Islet of Langerhans (tissue), 1 donor: ENCODE measurements around the gene KARS1.
"Not testable (repeated sequence)": the region's sequence is repeated elsewhere in the genome, so short reads cannot be mapped to it uniquely, and the experiment has no call there.

Experiments
- FAIRE-seq: peaks from one replicate; lab custom pipeline; 2011; peaks lifted over from hg19 to GRCh38; lab: Jason Lieb, UNC

The KARS1 gene

GRCh38 chr16:75624921-75625334 is 22.5 kb downstream of the KARS1 start:
- no peak for FAIRE-seq

GRCh38 chr16:75622761-75623605 is 24.5 kb downstream of the KARS1 start, which contains the start of gene ADAT1:
Gene ADAT1, minus strand, starts transcription at chr16:75623281. Its CDS starts 2,482 bp downstream, at chr16:75620799.
- no peak for FAIRE-seq

GRCh38 chr16:75621170-75621477 is 26.3 kb downstream of the KARS1 start:
- FAIRE-seq = no peak

GRCh38 chr16:75620326-75621169 is 26.9 kb downstream of the KARS1 start:
- FAIRE-seq = no peak

GRCh38 chr16:75618780-75619179 is 28.7 kb downstream of the KARS1 start:
- FAIRE-seq = no peak

GRCh38 chr16:75617121-75617520 is 30.3 kb downstream of the KARS1 start:
- no peak for FAIRE-seq

GRCh38 chr16:75616521-75617010 is 30.9 kb downstream of the KARS1 start:
- FAIRE-seq = no peak

- FAIRE-seq = no peak
These were observed 31.8 kb downstream of the KARS1 start for GRCh38 chr16:75615619-75616018.

GRCh38 chr16:75614066-75614897 is 33.2 kb downstream of the KARS1 start:
- FAIRE-seq = no peak

GRCh38 chr16:75606507-75606906 is 41.0 kb downstream of the KARS1 start:
- no peak for FAIRE-seq

GRCh38 chr16:75603241-75603640 is 44.2 kb downstream of the KARS1 start:
- FAIRE-seq = no peak

- FAIRE-seq = no peak
These were observed 47.8 kb downstream of the KARS1 start for GRCh38 chr16:75599452-75600277.

GRCh38 chr16:75593825-75594820 is 53.3 kb downstream of the KARS1 start:
- no peak for FAIRE-seq

GRCh38 chr16:75593308-75593707 is 54.2 kb downstream of the KARS1 start:
- FAIRE-seq = no peak

GRCh38 chr16:75591927-75592326 is 55.5 kb downstream of the KARS1 start:
- not testable (repeated sequence) for FAIRE-seq

- FAIRE-seq = no peak
These were observed 56.3 kb downstream of the KARS1 start for GRCh38 chr16:75590920-75591843.

GRCh38 chr16:75589306-75589705 is 58.2 kb downstream of the KARS1 start:
- no peak for FAIRE-seq

GRCh38 chr16:75588716-75589115 is 58.7 kb downstream of the KARS1 start:
- no peak for FAIRE-seq

- no peak for FAIRE-seq
These were observed 63.4 kb downstream of the KARS1 start for GRCh38 chr16:75584108-75584507.
